ENCODE data around the gene P3H3. TPM values are rescaled to one million over a fixed set of nuclear protein-coding genes. Genes with fewer than 3 reads are reported as not detected.

Gene P3H3
- total and polyA plus RNA-seq, 2 of the 4 experiments (the other 2 are of a cell fraction): 27.8 to 83.9 TPM

DNA sequence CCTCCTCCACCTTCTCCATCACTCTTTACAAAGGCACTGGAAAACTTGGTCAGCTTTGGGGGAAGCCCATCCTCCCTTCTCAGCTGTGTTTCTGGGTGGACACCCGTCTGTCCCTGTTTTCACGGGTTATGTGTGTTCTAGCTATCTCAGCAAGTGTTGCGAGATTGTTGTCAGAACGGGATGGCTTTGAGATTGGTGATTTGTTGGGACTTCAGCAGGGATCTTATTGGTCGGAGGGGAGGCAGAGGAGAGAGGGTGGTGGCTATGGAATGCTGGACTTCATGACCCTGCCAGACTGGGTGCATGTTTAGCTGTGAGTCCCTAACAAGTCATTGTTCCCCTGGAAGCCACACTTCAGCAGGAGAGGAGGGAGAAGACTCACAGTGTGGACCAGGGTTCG is 25.8 kb downstream of the P3H3 start:
- Histone ChIP-seq H2BK20ac (ENCODE audit: low read depth, low read length) (no peak overlapping the region), H4K5ac (ENCODE audit: low read depth, low read length) (no peak overlapping the region), H2AFZ (replicated peaks; ENCODE audit: low read length, poor library complexity) (no peak overlapping the region), H3K4me3 (ENCODE audit: insufficient read depth, low read depth, low read length) (no peak overlapping the region), H2AK9ac (replicated peaks; ENCODE audit: low read depth, low read length, poor library complexity) (peak overlapping the region; percentile 63), H4K20me1 (ENCODE audit: insufficient read depth, low read length) (peaks cover 15% of the 10 kb centered on the region), H3K18ac (ENCODE audit: low read depth, low read length) (no peak overlapping the region), H4K8ac (ENCODE audit: low read depth in 2 of 2, low read length in 2 of 2) (0 out of 4 replicates have a peak overlapping the region, but pooled peaks of 1 of the 2 experiments have one; percentile 0), H3K36me3 (ENCODE audit: control insufficient read depth, insufficient read depth, low read length) (peaks cover 40% of the 10 kb centered on the region), H2BK15ac (ENCODE audit: low read depth, low read length) (no peak overlapping the region), H2BK5ac (ENCODE audit: low read depth, low read length, poor library complexity, severe bottlenecking) (no peak overlapping the region), H3K4me2 (ENCODE audit: low read depth, low read length) (no peak overlapping the region), H3K14ac (replicated peaks; ENCODE audit: low read depth, low read length) (no peak overlapping the region), H4K91ac (ENCODE audit: insufficient read depth, low read depth, low read length) (no peak overlapping the region), H3K56ac (ENCODE audit: extremely low read depth, insufficient read depth, low read length) (no peak overlapping the region), H3K27me3 (ENCODE audit: control insufficient read depth, insufficient read depth, low read length) (no peaks in the 10 kb centered on the region), H2AK5ac (ENCODE audit: low read depth, low read length) (peak overlapping the region; percentile 3; the same call in 1 of the 2 replicates), H3K4ac (ENCODE audit: low read depth, low read length) (peak overlapping the region; percentile 25; the same call in 1 of the 2 replicates), H3K27ac (ENCODE audit: insufficient read depth, low read length) (no peak overlapping the region), H3K4me1 (ENCODE audit: control insufficient read depth, insufficient read depth, low read length) (peaks cover 5% of the 10 kb centered on the region), H3K9ac (ENCODE audit: low read depth, low read length) (no peak overlapping the region), H3K23ac (ENCODE audit: low read depth, low read length) (peak overlapping the region; percentile 53; the same call in 1 of the 2 replicates), H3K79me1 (ENCODE audit: low read depth in 1 of 2, low read length in 2 of 2) (peaks cover 20 to 45% of the 10 kb centered on the region in 2 experiments), H3K9me3 (ENCODE audit: control insufficient read depth, insufficient read depth, low read length) (no peaks in the 10 kb centered on the region), H3K9me1 (ENCODE audit: insufficient read depth, low read length) (no peaks in the 10 kb centered on the region), H2BK120ac (ENCODE audit: low read depth, low read length) (no peak overlapping the region)
- ChIA-PET POLR2A (ENCODE audit: unreplicated experiment) (no interaction called here), CTCF (interaction anchor here (3.3 kb wide), 1 partner anchor 19 kb away, joined by 10 read pairs; the partner anchor contains the start of gene SPSB2)
- in situ Hi-C loops (cut with MboI; ENCODE audit: low sequenced_read_pairs) (no loop called here), intact Hi-C loops (cut with micrococcal nuclease) (no loop called here), dilution Hi-C loops (cut with HindIII; ENCODE audit: low sequenced_read_pairs, unreplicated experiment) (no loop called here)
- ATAC-seq (ENCODE audit: low read depth): no peak
- no TSS peak for BruUV-seq (replicated peaks)
- no peak for DNase-seq
- no peak for TF ChIP-seq SMC3 (IDR thresholded peaks at IDR 0.05; ENCODE audit: low read depth, low read length)
- no peak for TF ChIP-seq CHD1 (IDR thresholded peaks at IDR 0.05; ENCODE audit: low read depth, low read length)
- TF ChIP-seq, protein P1, sequence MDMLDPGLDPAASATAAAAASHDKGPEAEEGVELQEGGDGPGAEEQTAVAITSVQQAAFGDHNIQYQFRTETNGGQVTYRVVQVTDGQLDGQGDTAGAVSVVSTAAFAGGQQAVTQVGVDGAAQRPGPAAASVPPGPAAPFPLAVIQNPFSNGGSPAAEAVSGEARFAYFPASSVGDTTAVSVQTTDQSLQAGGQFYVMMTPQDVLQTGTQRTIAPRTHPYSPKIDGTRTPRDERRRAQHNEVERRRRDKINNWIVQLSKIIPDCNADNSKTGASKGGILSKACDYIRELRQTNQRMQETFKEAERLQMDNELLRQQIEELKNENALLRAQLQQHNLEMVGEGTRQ (IDR thresholded peaks at IDR 0.05; ENCODE audit: low read depth, low read length): no peak
- TF ChIP-seq NFE2L2 (IDR thresholded peaks at IDR 0.05; ENCODE audit: low read depth, low read length): no peak
- no peak for TF ChIP-seq MAFK (IDR thresholded peaks at IDR 0.05; ENCODE audit: low read depth, low read length)
- TF ChIP-seq RAD21 (IDR thresholded peaks at IDR 0.05; ENCODE audit: low read length): no peak
- no peak for TF ChIP-seq BHLHE40 (IDR thresholded peaks at IDR 0.05; ENCODE audit: low read depth, low read length)
- no peak for TF ChIP-seq RCOR1 (IDR thresholded peaks at IDR 0.05; ENCODE audit: insufficient replicate concordance, low read length)
- no peak for TF ChIP-seq MXI1 (IDR thresholded peaks at IDR 0.05; ENCODE audit: borderline replicate concordance, low read depth, low read length)
- no peak for TF ChIP-seq FOS (IDR thresholded peaks at IDR 0.05; ENCODE audit: low read depth, low read length)
- TF ChIP-seq, protein P2, sequence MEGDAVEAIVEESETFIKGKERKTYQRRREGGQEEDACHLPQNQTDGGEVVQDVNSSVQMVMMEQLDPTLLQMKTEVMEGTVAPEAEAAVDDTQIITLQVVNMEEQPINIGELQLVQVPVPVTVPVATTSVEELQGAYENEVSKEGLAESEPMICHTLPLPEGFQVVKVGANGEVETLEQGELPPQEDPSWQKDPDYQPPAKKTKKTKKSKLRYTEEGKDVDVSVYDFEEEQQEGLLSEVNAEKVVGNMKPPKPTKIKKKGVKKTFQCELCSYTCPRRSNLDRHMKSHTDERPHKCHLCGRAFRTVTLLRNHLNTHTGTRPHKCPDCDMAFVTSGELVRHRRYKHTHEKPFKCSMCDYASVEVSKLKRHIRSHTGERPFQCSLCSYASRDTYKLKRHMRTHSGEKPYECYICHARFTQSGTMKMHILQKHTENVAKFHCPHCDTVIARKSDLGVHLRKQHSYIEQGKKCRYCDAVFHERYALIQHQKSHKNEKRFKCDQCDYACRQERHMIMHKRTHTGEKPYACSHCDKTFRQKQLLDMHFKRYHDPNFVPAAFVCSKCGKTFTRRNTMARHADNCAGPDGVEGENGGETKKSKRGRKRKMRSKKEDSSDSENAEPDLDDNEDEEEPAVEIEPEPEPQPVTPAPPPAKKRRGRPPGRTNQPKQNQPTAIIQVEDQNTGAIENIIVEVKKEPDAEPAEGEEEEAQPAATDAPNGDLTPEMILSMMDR (conservative IDR thresholded peaks at IDR 0.05; ENCODE audit: low read depth, low read length): no peak
- 91% methylated on average over 5 of the region's 6 CpGs; no CpG with 5 or more reads in 1 of the 2 experiments for WGBS, 2 experiments (ENCODE audit: extremely low coverage in 2 of 2, insufficient read length in 1 of 2)
